ENCODE measurements around the gene DOP1A. TPM values are rescaled to one million over a fixed set of nuclear protein-coding genes. Genes with fewer than 3 reads are reported as not detected.

DOP1A gene
- total RNA-seq, 4 donors from 2014 or later: 52.5 to 59.9 (median 58.0) TPM

DNA sequence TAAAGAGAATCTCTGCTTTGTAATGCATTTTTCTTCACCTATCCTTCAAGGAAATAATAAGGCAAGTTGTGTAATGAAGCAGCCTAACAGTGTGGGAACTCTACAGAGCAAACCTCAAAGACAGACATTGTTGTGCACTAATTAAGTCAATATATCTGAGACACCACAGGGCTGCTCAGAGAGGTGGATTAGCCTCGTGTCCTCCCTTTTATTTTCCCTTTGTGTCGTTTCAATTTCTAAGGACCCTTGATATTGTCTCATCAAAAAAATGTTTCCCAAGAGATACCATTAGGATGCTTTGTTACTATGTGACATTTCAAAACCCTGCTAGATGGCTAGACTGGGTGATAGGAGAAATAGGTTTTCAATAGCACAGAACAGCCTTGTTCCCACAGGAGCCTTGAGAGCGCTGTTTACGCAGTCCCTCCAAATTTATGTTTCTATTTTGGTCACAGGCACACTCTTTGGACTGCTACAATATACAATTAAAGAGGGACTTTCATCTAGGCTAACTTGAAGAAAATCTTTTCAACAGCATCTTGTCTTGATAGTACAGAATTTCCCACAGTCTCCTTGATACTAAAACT, 24.9 kb upstream of the DOP1A start:
- H3K4me3 ChIP-seq: no peak overlapping the region
- H3K9me3 ChIP-seq: no peaks in the 10 kb centered on the region
- no peak overlapping the region for H3K27ac ChIP-seq
- no peak for DNase-seq
- no peaks in the 10 kb centered on the region for H3K27me3 ChIP-seq
- H3K4me1 ChIP-seq: no peaks in the 10 kb centered on the region
- no peaks in the 10 kb centered on the region for H3K36me3 ChIP-seq
- no peak for TF ChIP-seq POLR2A (IDR thresholded peaks at IDR 0.05)
- TF ChIP-seq, protein P1, sequence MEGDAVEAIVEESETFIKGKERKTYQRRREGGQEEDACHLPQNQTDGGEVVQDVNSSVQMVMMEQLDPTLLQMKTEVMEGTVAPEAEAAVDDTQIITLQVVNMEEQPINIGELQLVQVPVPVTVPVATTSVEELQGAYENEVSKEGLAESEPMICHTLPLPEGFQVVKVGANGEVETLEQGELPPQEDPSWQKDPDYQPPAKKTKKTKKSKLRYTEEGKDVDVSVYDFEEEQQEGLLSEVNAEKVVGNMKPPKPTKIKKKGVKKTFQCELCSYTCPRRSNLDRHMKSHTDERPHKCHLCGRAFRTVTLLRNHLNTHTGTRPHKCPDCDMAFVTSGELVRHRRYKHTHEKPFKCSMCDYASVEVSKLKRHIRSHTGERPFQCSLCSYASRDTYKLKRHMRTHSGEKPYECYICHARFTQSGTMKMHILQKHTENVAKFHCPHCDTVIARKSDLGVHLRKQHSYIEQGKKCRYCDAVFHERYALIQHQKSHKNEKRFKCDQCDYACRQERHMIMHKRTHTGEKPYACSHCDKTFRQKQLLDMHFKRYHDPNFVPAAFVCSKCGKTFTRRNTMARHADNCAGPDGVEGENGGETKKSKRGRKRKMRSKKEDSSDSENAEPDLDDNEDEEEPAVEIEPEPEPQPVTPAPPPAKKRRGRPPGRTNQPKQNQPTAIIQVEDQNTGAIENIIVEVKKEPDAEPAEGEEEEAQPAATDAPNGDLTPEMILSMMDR (IDR thresholded peaks at IDR 0.05): no peak

DNA sequence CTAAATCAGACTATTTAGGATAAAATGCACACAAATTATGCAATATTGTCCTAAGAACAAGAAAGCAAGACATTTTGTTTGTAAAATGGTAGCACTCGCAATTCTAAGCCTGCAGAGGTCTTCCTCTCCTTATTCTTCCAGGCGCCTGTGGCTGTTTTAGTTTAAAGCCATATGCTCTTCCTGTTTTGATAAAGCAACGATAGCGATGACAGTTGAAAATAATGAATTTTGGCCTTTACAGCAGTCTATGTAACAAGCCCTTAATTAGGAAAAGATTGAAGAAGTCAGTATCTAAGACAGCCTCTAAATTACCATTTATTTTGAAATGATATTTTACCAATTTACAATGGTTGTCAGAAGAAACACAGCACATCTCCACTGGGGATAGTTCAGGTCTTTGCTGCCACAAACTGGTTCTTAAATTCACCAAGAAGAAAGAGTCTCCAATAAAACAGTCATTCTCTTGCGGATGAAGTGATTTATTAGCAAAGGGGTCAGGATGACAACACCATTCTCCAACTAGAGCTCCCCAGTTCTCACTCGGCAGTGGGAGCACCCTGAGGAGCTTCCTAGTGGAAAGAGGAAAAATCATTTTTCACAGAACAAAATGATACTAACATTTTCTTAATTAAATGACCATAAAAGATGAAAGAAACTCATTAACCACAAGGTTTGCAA, 23.2 kb upstream of the DOP1A start:
- Histone ChIP-seq H3K27ac (no peak overlapping the region), H3K4me1 (no peaks in the 10 kb centered on the region), H3K36me3 (no peaks in the 10 kb centered on the region), H3K4me3 (no peak overlapping the region), H3K27me3 (no peaks in the 10 kb centered on the region), H3K9me3 (no peaks in the 10 kb centered on the region)
- DNase-seq: no peak
- no peak for TF ChIP-seq POLR2A (IDR thresholded peaks at IDR 0.05)
- TF ChIP-seq, protein P1 (IDR thresholded peaks at IDR 0.05): no peak

DNA sequence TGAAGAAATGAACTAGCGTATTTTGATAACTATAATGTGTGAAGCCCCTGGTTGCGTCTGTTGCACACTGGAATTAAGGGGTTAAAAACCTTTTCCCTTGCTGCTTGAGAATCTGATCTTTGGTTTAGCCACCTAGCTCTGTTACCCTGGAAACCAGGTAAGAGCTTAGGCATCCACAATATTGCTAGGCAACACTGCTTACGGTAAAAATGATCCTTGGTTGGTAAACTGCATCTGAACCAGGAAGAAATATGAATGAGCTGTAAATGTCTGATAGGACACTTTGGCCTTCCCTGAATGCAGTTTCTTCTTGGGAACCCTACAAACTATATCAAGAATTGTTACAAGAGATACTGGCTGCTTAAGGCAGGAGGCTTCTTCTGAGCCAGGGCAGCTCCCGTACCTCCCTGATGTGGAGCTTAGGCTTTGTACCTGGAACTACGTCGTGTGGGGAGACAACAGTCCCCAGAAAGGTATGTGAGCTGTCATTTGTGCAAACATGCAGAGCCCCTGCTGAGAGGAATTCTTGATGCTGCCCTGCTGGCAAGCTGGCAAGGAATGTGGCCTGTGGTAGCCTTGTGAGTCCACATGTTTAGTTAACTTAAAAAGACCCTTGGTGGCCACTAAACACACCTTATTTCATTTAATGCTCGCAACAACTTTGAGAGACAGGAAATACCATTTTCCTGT, 20.3 kb upstream of the DOP1A start:
- Histone ChIP-seq H3K4me1 (no peaks in the 10 kb centered on the region), H3K27ac (no peak overlapping the region), H3K9me3 (no peaks in the 10 kb centered on the region), H3K36me3 (no peaks in the 10 kb centered on the region), H3K4me3 (no peak overlapping the region), H3K27me3 (no peaks in the 10 kb centered on the region)
- no peak for DNase-seq
- TF ChIP-seq POLR2A (IDR thresholded peaks at IDR 0.05): no peak
- TF ChIP-seq, protein P1 (IDR thresholded peaks at IDR 0.05): no peak

DNA sequence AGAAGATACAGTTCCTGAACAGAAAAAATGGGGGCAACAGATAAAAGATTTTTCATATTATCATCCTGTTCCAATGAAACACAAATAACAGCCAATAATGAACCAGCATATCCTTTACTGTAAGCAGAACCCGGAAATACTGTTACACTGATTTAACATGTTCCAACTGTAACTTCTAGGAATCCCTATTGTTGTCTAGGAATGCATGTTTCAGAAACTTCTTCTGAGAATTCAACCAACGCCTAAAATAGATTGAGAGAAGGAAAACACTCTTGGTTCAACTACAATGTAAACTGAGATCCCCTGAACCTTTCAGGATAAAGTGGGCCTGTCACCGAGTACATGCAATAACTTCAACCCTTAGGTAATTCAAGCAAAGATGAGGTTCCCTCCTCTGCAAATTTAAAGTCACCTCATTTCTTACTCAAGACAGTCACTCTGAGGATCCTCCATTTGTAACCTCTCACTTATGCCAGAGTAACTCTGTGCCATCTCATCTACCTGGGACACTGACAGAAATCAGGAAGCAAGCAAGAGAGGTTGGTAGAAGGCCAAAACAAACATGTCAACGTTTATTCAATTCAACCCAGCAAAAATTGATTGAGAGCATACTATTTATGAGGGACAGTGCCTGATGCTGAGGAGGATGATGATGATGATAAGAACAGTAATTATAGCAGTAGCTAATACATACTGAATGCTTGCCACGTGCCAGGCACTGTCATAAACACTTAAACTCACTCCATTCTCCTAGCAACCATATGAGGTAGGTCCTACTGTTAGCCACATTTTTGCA, 15.9 kb upstream of the DOP1A start:
- Histone ChIP-seq H3K27me3 (no peaks in the 10 kb centered on the region), H3K4me3 (no peak overlapping the region), H3K36me3 (no peaks in the 10 kb centered on the region), H3K4me1 (no peaks in the 10 kb centered on the region), H3K27ac (no peak overlapping the region), H3K9me3 (no peaks in the 10 kb centered on the region)
- TF ChIP-seq, protein P1 (IDR thresholded peaks at IDR 0.05): no peak
- no peak for TF ChIP-seq POLR2A (IDR thresholded peaks at IDR 0.05)
- no peak for DNase-seq

DNA sequence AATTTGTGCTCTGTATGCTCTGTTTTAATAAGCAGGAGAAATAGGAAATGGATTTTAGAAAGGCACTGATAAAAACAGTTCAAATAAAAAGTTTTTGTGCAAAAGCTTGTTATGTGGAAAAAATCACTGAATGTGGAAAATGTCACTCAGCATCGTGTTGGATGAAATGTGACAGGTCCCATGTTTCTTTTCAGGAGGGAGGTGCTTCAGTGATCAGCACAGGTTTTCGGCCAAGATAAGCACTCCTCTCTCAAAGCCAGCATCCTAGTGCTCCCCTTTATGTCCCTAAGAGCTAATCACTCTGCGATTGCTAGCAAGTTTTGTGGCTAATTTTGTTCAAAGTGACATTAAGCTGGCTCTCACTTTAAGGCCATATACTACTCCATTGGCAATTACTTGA, 13.8 kb upstream of the DOP1A start:
- H3K9me3 ChIP-seq: no peaks in the 10 kb centered on the region
- TF ChIP-seq POLR2A (IDR thresholded peaks at IDR 0.05): no peak
- no peaks in the 10 kb centered on the region for H3K4me1 ChIP-seq
- no peaks in the 10 kb centered on the region for H3K36me3 ChIP-seq
- H3K4me3 ChIP-seq: no peak overlapping the region
- H3K27me3 ChIP-seq: no peaks in the 10 kb centered on the region
- H3K27ac ChIP-seq: no peak overlapping the region
- DNase-seq: no peak

All from Peyer's patch (tissue), 4 donors.